Vagina (tissue), 2 donors: Measurements from ENCODE around the gene FRMD7.

Source experiments
- POLR2A ChIP-seq, 2 donors: fragments of 450-650 bp; IDR thresholded peaks; one replicate each; pipeline ENCODE4 v1.6.1; 2017; ENCODE audit warnings: antibody characterized with exemption in 2 of 2, mild to moderate bottlenecking in 2 of 2, moderate library complexity in 2 of 2
- POLR2AphosphoS5 ChIP-seq, 2 donors: sonication (generic); formaldehyde crosslinking; IDR thresholded peaks; one replicate each; pipeline ENCODE4 v1.9.0; 2017; ENCODE audit warnings: antibody characterized with exemption in 2 of 2, mild to moderate bottlenecking in 2 of 2, low read depth in 1 of 2; ENCODE audit not compliant: insufficient read depth in 1 of 2
- TF ChIP-seq, protein P1 (sequence below), 3 experiments: fragments of 450-650 bp in 2 of 3; fragments of 200-600 bp in 1 of 3; sonication (generic) in 1 of 3; IDR thresholded peaks; one replicate each; pipeline ENCODE4 v1.5.1; 2017 to 2019; ENCODE audit warnings: antibody characterized with exemption in 3 of 3, mild to moderate bottlenecking in 2 of 3, moderate library complexity in 2 of 3

DNA sequence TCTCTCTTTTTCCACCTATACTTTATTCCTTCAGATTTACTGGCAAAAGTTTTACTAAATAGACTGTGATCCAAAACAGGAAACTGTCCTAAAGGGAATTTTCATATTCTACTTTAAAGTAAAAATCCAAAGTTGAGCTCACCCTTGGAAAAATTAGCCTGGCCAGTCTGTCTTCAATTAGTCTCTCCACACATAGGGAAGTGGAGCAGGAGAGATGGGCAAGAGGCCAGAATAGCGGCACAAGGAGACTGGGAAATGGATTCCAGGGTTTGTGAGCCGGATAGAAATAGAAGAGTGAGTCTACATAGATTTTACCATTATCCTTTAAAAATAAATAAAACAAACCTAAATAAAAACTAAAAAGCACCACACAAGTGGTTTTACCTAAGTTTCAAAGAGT, 16.2 kb upstream of the FRMD7 start:
- TF ChIP-seq POLR2A (IDR thresholded peaks at IDR 0.05) (no peak), POLR2AphosphoS5 (IDR thresholded peaks at IDR 0.05; ENCODE audit: insufficient read depth in 1 of 2, low read depth in 1 of 2) (no peak)
- TF ChIP-seq, protein P1, sequence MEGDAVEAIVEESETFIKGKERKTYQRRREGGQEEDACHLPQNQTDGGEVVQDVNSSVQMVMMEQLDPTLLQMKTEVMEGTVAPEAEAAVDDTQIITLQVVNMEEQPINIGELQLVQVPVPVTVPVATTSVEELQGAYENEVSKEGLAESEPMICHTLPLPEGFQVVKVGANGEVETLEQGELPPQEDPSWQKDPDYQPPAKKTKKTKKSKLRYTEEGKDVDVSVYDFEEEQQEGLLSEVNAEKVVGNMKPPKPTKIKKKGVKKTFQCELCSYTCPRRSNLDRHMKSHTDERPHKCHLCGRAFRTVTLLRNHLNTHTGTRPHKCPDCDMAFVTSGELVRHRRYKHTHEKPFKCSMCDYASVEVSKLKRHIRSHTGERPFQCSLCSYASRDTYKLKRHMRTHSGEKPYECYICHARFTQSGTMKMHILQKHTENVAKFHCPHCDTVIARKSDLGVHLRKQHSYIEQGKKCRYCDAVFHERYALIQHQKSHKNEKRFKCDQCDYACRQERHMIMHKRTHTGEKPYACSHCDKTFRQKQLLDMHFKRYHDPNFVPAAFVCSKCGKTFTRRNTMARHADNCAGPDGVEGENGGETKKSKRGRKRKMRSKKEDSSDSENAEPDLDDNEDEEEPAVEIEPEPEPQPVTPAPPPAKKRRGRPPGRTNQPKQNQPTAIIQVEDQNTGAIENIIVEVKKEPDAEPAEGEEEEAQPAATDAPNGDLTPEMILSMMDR (IDR thresholded peaks at IDR 0.05) = no peak
